Stomach (tissue), 9 donors: Measurements from ENCODE around the gene JPH3. TPM values are rescaled to one million over a fixed set of nuclear protein-coding genes. Genes with fewer than 3 reads are reported as not detected.

Experiments used
- DNase-seq, 2 donors: peaks; one replicate each; pipeline versions ENCODE4 v3.0.0 to v3.0.0-alpha.2; 2013 to 2019
- H3K27ac ChIP-seq, 5 donors: fragments of 200-600 bp in 4 of 5; sonication (generic) in 4 of 5; one replicate each; pipeline ENCODE4 v1.5.1; 2013 to 2019; ENCODE audit warnings: mild to moderate bottlenecking in 1 of 5, moderate library complexity in 1 of 5
- H3K27me3 ChIP-seq, 3 donors: fragments of 200-600 bp; sonication (generic); one replicate each; pipeline ENCODE4 v1.5.1; 2017 to 2019; ENCODE audit warnings: mixed run types in 1 of 3
- H3K36me3 ChIP-seq, 4 donors: fragments of 200-600 bp; sonication (generic); 1 replicate in 3 of 4; 2 replicates in 1 of 4; pipeline ENCODE4 v1.5.1; 2016 to 2019
- H3K4me1 ChIP-seq, 4 donors: fragments of 200-600 bp; sonication (generic); one replicate each; pipeline ENCODE4 v1.5.1; 2016 to 2019
- H3K4me3 ChIP-seq, 4 donors: fragments of 200-600 bp; sonication (generic) in 3 of 4; one replicate each; pipeline ENCODE4 v1.5.1; 2016 to 2019; ENCODE audit warnings: mild to moderate bottlenecking in 1 of 4
- H3K9me3 ChIP-seq, 4 donors: fragments of 200-600 bp; sonication (generic); one replicate each; pipeline ENCODE4 v1.5.1; 2016 to 2019
- EP300 ChIP-seq: sonication (generic); formaldehyde crosslinking; IDR thresholded peaks from one replicate; pipeline ENCODE4 v1.6.1; 2017; ENCODE audit warnings: antibody characterized with exemption
- POLR2A ChIP-seq, 4 donors: fragments of 450-650 bp; IDR thresholded peaks; one replicate each; pipeline ENCODE4 v1.6.1; 2016; ENCODE audit warnings: antibody characterized with exemption in 4 of 4, control low read depth in 2 of 4, mild to moderate bottlenecking in 1 of 4, moderate library complexity in 1 of 4
- POLR2AphosphoS5 ChIP-seq, 3 donors: sonication (generic); formaldehyde crosslinking; IDR thresholded peaks; one replicate each; pipeline ENCODE4 v1.6.1; 2016; ENCODE audit warnings: antibody characterized with exemption in 3 of 3
- WGBS, 5 donors: extraction: QIAGEN DNeasy Blood & Tissue Kit in 3 of 5; methylation state at CpG; one replicate each; pipeline versions ENCODE4 v1.1.5 to v1.1.7; 2013 to 2018; 5-methylcytosine and 5-hydroxymethylcytosine counted together
- intact Hi-C: fragments of 100-400 bp; cut with DNase I; formaldehyde crosslinking; loops from one replicate; pipeline ENCODE4 v1.15.1; 2023; ENCODE audit warnings: low total_unique reads
- polyA plus RNA-seq, 3 donors: library from polyadenylated mRNA; stranded (reverse); fragments of 200-250 nt; gene quantifications; one replicate each; pipeline ENCODE4 v1.2.3, GENCODE V29; 2013
- total RNA-seq, 5 donors: library from RNA; depleted of rRNA; stranded (reverse); fragments of >200 nt; gene quantifications; one replicate each; pipeline versions ENCODE4 v1.1.0 to v1.2.3, GENCODE V29; 2014 to 2016
- TF ChIP-seq, protein P1 (sequence below), 7 experiments: fragments of 450-650 bp in 4 of 7; fragments of 200-600 bp in 3 of 7; sonication (generic) in 3 of 7; IDR thresholded peaks; one replicate each; pipeline ENCODE4 v1.5.1; 2016 to 2019; ENCODE audit warnings: antibody characterized with exemption in 7 of 7, control low read depth in 2 of 7, mild to moderate bottlenecking in 1 of 7
- donor health status: healthy with polysubstance abuse.
- donor health status: Bipolar disorder and iron deficiency.
- donor health status: healthy.

JPH3 gene
- total and polyA plus RNA-seq, 8 donors: 0.31 to 1.3 (median 0.66) TPM; not detected in 2

DNA sequence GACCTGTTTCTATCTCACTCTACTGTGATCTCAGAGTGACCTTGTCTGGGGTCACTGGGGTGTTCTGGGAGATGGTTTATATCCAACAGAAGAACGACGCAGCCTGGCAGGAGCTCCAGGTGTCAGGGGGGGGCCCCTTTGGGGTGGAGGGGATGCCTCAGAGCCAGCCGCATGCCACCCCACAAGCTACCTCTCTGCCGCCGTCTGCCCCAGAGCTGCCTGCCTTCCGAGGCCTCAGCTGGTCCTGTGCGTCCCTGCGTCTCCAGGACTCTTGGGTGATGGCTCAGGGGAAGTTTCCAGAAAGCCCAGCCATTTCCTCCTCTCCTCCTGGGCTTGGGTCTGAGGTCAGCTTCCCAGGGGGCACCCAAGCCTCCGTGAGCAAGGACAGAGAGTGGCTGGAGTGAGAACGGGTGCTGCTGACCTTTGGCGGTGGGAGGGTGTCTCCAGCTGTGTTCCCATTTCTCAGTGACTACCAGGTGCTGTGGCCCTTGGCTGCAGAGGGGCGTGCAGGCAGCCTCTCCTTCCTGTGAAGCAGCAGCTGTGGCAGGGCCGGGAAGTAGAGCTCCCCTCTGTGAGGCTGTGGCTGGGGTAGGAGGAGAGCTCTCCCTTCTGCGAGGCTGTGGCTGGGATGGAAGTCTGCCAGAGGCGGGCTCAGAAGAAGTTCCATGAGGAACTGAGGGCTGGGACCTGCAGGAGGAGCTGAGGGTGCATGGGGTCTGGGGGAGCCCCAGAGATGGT, 19.8 kb downstream of the JPH3 start:
- no peaks in the 10 kb centered on the region for H3K4me1 ChIP-seq
- no peaks in the 10 kb centered on the region for H3K9me3 ChIP-seq
- no peak overlapping the region for H3K4me3 ChIP-seq
- intact Hi-C loops: no loop called here
- WGBS, 5 donors: 56 to 66% (median 59%) methylated on average over 13 to 15 of the region's 15 CpGs
- no peak overlapping the region for H3K27ac ChIP-seq
- TF ChIP-seq, protein P1, sequence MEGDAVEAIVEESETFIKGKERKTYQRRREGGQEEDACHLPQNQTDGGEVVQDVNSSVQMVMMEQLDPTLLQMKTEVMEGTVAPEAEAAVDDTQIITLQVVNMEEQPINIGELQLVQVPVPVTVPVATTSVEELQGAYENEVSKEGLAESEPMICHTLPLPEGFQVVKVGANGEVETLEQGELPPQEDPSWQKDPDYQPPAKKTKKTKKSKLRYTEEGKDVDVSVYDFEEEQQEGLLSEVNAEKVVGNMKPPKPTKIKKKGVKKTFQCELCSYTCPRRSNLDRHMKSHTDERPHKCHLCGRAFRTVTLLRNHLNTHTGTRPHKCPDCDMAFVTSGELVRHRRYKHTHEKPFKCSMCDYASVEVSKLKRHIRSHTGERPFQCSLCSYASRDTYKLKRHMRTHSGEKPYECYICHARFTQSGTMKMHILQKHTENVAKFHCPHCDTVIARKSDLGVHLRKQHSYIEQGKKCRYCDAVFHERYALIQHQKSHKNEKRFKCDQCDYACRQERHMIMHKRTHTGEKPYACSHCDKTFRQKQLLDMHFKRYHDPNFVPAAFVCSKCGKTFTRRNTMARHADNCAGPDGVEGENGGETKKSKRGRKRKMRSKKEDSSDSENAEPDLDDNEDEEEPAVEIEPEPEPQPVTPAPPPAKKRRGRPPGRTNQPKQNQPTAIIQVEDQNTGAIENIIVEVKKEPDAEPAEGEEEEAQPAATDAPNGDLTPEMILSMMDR (IDR thresholded peaks at IDR 0.05): no peak
- TF ChIP-seq POLR2AphosphoS5 (IDR thresholded peaks at IDR 0.05) (no peak), POLR2A (IDR thresholded peaks at IDR 0.05) (no peak), EP300 (no peak)
- no peak for DNase-seq
- H3K27me3 ChIP-seq: peaks cover 0 to 72% (median 24%) of the 10 kb centered on the region in 3 donors
- no peaks in the 10 kb centered on the region for H3K36me3 ChIP-seq

GRCh38 chr16:87622756-87623319, 20.5 kb downstream of the JPH3 start:
- DNase-seq: no peak
- Histone ChIP-seq H3K4me1 (no peaks in the 10 kb centered on the region), H3K9me3 (no peaks in the 10 kb centered on the region), H3K27ac (no peak overlapping the region), H3K27me3 (peaks cover 0 to 70% (median 20%) of the 10 kb centered on the region in 3 donors), H3K36me3 (no peaks in the 10 kb centered on the region), H3K4me3 (no peak overlapping the region)
- 76 to 85% (median 78%) methylated on average over 4 to 10 of the region's 10 CpGs for WGBS, 5 donors
- no peak for TF ChIP-seq POLR2AphosphoS5 (IDR thresholded peaks at IDR 0.05)
- no peak for TF ChIP-seq POLR2A (IDR thresholded peaks at IDR 0.05)
- TF ChIP-seq, protein P1 (IDR thresholded peaks at IDR 0.05): no peak
- TF ChIP-seq EP300: no peak
- intact Hi-C loops: no loop called here

GRCh38 chr16:87625241-87625797, 23.0 kb downstream of the JPH3 start:
- no peaks in the 10 kb centered on the region for H3K36me3 ChIP-seq

GRCh38 chr16:87626401-87626800, 24.1 kb downstream of the JPH3 start:
- whole genome bisulfite sequencing, 5 donors: 71 to 81% (median 74%) methylated on average over 13 to 14 of the region's 14 CpGs
- intact Hi-C loops: no loop called here
- no peak overlapping the region for H3K4me3 ChIP-seq

More at GRCh38 chr16:87625241-87625797, 23.0 kb downstream of the JPH3 start:
- no peaks in the 10 kb centered on the region for H3K4me1 ChIP-seq
- intact Hi-C loops: no loop called here
- H3K9me3 ChIP-seq: peaks cover 0 to 6% (median 4%) of the 10 kb centered on the region in 4 donors
- H3K27ac ChIP-seq: no peak overlapping the region
- TF ChIP-seq POLR2AphosphoS5 (IDR thresholded peaks at IDR 0.05) (no peak), EP300 (no peak), POLR2A (IDR thresholded peaks at IDR 0.05) (no peak)
- TF ChIP-seq, protein P1 (IDR thresholded peaks at IDR 0.05): no peak
- 69 to 82% (median 74%) methylated on average over 6 to 13 of the region's 13 CpGs for WGBS, 5 donors
- DNase-seq: no peak
- no peak overlapping the region for H3K4me3 ChIP-seq
- H3K27me3 ChIP-seq: peaks cover 0 to 58% (median 8%) of the 10 kb centered on the region in 3 donors

More at GRCh38 chr16:87626401-87626800, 24.1 kb downstream of the JPH3 start:
- Histone ChIP-seq H3K27me3 (peaks cover 0 to 48% (median 8%) of the 10 kb centered on the region in 3 donors), H3K4me1 (no peaks in the 10 kb centered on the region), H3K27ac (no peak overlapping the region), H3K36me3 (no peaks in the 10 kb centered on the region), H3K9me3 (peaks cover 0 to 17% (median 14%) of the 10 kb centered on the region in 4 donors)
- no peak for DNase-seq
- TF ChIP-seq POLR2AphosphoS5 (IDR thresholded peaks at IDR 0.05): no peak
- TF ChIP-seq POLR2A (IDR thresholded peaks at IDR 0.05): no peak
- no peak for TF ChIP-seq EP300
- TF ChIP-seq, protein P1 (IDR thresholded peaks at IDR 0.05): no peak
